GM23248 (cell line): ENCODE measurements around the gene MEGF11. TPM values are rescaled to one million over a fixed set of nuclear protein-coding genes. Genes with fewer than 3 reads are reported as not detected.
A peak's percentile ranks its signal among the peaks of the same experiment; 100 is the strongest.

Experiments
- DNase-seq: peaks from one replicate; pipeline ENCODE4 v3.0.0-alpha.2; 2015
- H2AFZ ChIP-seq: fragments of 200-600 bp; sonication (generic); 2 replicates; pipeline ENCODE4 v1.6.1; 2016; ENCODE audit warnings: antibody characterized with exemption
- H3F3A ChIP-seq: fragments of 200-600 bp; sonication (generic); 2 replicates; pipeline ENCODE4 v1.6.1; 2016; ENCODE audit warnings: mild to moderate bottlenecking, antibody characterized with exemption, mixed run types; ENCODE audit not compliant: insufficient read depth
- H3K27ac ChIP-seq: fragments of 200-600 bp; sonication (generic); 2 replicates; pipeline ENCODE4 v1.5.1; 2016; ENCODE audit warnings: mild to moderate bottlenecking
- H3K27me3 ChIP-seq: fragments of 200-600 bp; sonication (generic); replicated peaks from 2 replicates; pipeline ENCODE4 v1.6.1; 2016; ENCODE audit warnings: mild to moderate bottlenecking; ENCODE audit not compliant: insufficient read depth
- H3K36me3 ChIP-seq: fragments of 200-600 bp; sonication (generic); 2 replicates; pipeline ENCODE4 v1.6.1; 2016; ENCODE audit warnings: low read depth, mild to moderate bottlenecking
- H3K4me1 ChIP-seq: fragments of 200-600 bp; sonication (generic); 2 replicates; pipeline ENCODE4 v1.6.1; 2016; ENCODE audit warnings: mild to moderate bottlenecking; ENCODE audit not compliant: insufficient read depth
- H3K4me2 ChIP-seq: fragments of 200-600 bp; sonication (generic); one replicate; pipeline ENCODE4 v1.6.1; 2016; ENCODE audit warnings: mild to moderate bottlenecking; ENCODE audit not compliant: unreplicated experiment
- H3K4me3 ChIP-seq: fragments of 200-600 bp; sonication (generic); 2 replicates; pipeline ENCODE4 v1.5.1; 2016; ENCODE audit warnings: mild to moderate bottlenecking
- H3K79me2 ChIP-seq: fragments of 200-600 bp; sonication (generic); 2 replicates; pipeline ENCODE4 v1.6.1; 2016; ENCODE audit warnings: mild to moderate bottlenecking; ENCODE audit not compliant: insufficient read depth
- H3K9ac ChIP-seq: fragments of 200-600 bp; sonication (generic); 2 replicates; pipeline ENCODE4 v1.6.1; 2016; ENCODE audit warnings: mild to moderate bottlenecking
- H3K9me2 ChIP-seq: fragments of 200-600 bp; sonication (generic); 2 replicates; pipeline ENCODE4 v1.6.1; 2016; ENCODE audit warnings: mixed run types, mild to moderate bottlenecking, moderate library complexity; ENCODE audit not compliant: insufficient read depth
- H3K9me3 ChIP-seq: fragments of 200-600 bp; sonication (generic); one replicate; pipeline ENCODE4 v1.6.1; 2017; ENCODE audit warnings: low read depth
- H4K20me1 ChIP-seq: fragments of 200-600 bp; sonication (generic); 2 replicates; pipeline ENCODE4 v1.6.0; 2016; ENCODE audit not compliant: insufficient read depth
- EZH2 ChIP-seq: fragments of 200-600 bp; sonication (generic); IDR thresholded peaks from 2 replicates; pipeline ENCODE4 v1.6.1; 2018; ENCODE audit warnings: antibody characterized with exemption, mild to moderate bottlenecking; ENCODE audit not compliant: insufficient read depth, poor library complexity, severe bottlenecking
- EZH2phosphoT487 ChIP-seq: fragments of 200-600 bp; sonication (generic); IDR thresholded peaks from 2 replicates; pipeline ENCODE4 v1.6.1; 2018; ENCODE audit warnings: antibody characterized with exemption, moderate library complexity, mild to moderate bottlenecking, low read depth; ENCODE audit not compliant: insufficient read depth
- WGBS, 2 experiments: methylation state at CpG; one replicate each; pipeline ENCODE4 v1.1.6; 2015 to 2017; ENCODE audit warnings: low lambda C conversion rate in 2 of 2, low coverage in 1 of 2; ENCODE audit errors: missing lambda C conversion rate in 2 of 2; 5-methylcytosine and 5-hydroxymethylcytosine counted together
- in situ Hi-C: fragments of 300-500 bp; cut with MboI; formaldehyde crosslinking; loops from 2 replicates; pipeline ENCODE4 v1.15.0; 2020
- polyA plus RNA-seq: library from polyadenylated mRNA; unstranded; fragments of >200 nt; fragmentation: Nextera tagmentation; extraction: Ambion mirVana; gene quantifications from 2 replicates; pipeline ENCODE4 v1.2.1, GENCODE V29; 2016
- total RNA-seq: library from RNA; depleted of rRNA; stranded (reverse); fragments of >200 nt; shearing (Covaris generic); gene quantifications from 2 replicates; pipeline ENCODE4 v1.2.3, GENCODE V29; 2014

MEGF11 gene
- total and polyA plus RNA-seq, 2 experiments from 2014 or later: 0.14 TPM; not detected in 1

DNA sequence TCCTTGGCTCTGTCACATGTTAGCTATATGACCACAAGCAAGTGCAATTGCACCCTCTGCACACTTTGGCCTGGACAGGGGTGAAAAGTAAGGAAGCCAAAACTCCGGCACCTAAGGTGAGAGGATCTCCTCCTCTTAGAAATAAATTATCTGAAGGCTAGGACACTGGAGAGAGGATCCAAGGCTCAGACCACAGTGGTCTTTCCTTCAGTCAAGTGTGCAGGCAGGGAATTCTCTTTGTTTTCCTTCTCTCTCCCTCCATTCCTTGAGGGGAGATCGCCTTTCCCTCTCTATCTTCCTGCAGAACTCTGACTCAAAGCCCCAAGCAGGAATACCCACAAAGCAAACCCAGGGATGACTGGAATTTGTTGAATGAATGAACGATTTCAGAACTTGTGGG is 3.1 kb upstream of the MEGF11 start:
- no peaks in the 10 kb centered on the region for H3K9me3 ChIP-seq
- H3K9me2 ChIP-seq: no peaks in the 10 kb centered on the region
- in situ Hi-C loops: no loop called here
- no peak overlapping the region for H3K9ac ChIP-seq
- H3K27ac ChIP-seq: no peak overlapping the region
- peaks cover 73% of the 10 kb centered on the region for H3K27me3 ChIP-seq
- no peaks in the 10 kb centered on the region for H3K36me3 ChIP-seq
- no peaks in the 10 kb centered on the region for H3F3A ChIP-seq
- H4K20me1 ChIP-seq: no peaks in the 10 kb centered on the region
- no peak for DNase-seq
- no peaks in the 10 kb centered on the region for H3K79me2 ChIP-seq
- WGBS, 2 experiments: 67 to 71% methylated on average over 3 of the region's 3 CpGs
- TF ChIP-seq EZH2phosphoT487 (no peak), EZH2 (no peak)
- no peak overlapping the region for H2AFZ ChIP-seq
- H3K4me2 ChIP-seq: no peak overlapping the region
- H3K4me3 ChIP-seq: no peak overlapping the region
- peaks cover 8% of the 10 kb centered on the region for H3K4me1 ChIP-seq

DNA sequence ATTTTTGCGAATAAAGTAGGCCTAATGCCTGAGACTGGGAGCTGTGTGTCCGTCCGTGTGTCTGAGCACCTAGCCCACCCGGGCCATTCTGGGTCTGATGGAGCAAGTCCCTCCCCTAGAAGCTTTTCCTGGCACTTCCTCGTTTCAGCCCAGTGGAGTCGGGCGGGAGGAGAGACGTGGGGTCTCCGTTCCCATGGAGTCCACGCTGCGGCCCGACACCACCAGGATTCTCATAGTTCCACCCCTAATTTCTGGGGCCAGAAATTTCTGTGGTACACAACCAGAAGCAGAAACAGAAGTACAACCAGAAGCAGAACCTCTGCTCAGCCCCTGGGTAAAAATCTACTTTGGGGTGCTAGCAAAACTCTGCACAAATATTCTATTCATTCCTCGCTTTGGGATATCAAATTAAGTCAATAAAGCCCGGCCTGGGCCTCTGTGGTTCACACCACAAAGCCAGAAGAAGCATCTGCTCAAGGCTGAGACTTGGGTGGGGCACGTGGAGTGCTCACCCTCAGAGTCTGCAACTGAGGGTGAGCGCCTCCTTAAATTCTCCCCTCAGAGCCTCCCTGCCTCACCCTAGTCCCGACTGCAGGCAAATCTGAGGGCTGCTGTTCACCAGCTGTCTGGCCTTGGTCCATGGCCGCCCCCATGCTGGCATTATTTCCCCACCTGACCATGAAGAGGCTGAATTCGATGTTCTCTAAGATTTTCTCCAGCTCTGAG is 1.6 kb upstream of the MEGF11 start:
- H3K36me3 ChIP-seq: no peaks in the 10 kb centered on the region
- H3K4me3 ChIP-seq: no peak overlapping the region
- H3F3A ChIP-seq: no peaks in the 10 kb centered on the region
- H3K9me3 ChIP-seq: no peaks in the 10 kb centered on the region
- no peak overlapping the region for H2AFZ ChIP-seq
- H3K9ac ChIP-seq: no peak overlapping the region
- no peak for DNase-seq
- H3K4me2 ChIP-seq: no peak overlapping the region
- in situ Hi-C loops: no loop called here
- no peak overlapping the region for H3K27ac ChIP-seq
- H3K4me1 ChIP-seq: peaks cover 8% of the 10 kb centered on the region
- WGBS, 2 experiments: 21 to 22% methylated on average over 19 of the region's 19 CpGs
- TF ChIP-seq EZH2phosphoT487 (no peak), EZH2 (peak; percentile 69)
- no peaks in the 10 kb centered on the region for H4K20me1 ChIP-seq
- H3K9me2 ChIP-seq: no peaks in the 10 kb centered on the region
- H3K27me3 ChIP-seq: peaks cover 85% of the 10 kb centered on the region
- no peaks in the 10 kb centered on the region for H3K79me2 ChIP-seq

GRCh38 chr15:66254089-66254950 is 770 bp upstream of the MEGF11 start:
- Histone ChIP-seq H3K4me2 (peak overlapping the region; percentile 84), H3K27ac (no peak overlapping the region), H3K27me3 (peaks cover 87% of the 10 kb centered on the region), H3K9me2 (no peaks in the 10 kb centered on the region), H3K79me2 (no peaks in the 10 kb centered on the region), H3K36me3 (no peaks in the 10 kb centered on the region), H3F3A (no peaks in the 10 kb centered on the region), H3K4me3 (peak overlapping the region; percentile 71), H2AFZ (peak overlapping the region; percentile 62; the same call in 1 of the 2 replicates), H4K20me1 (no peaks in the 10 kb centered on the region), H3K9ac (no peak overlapping the region), H3K4me1 (peaks cover 8% of the 10 kb centered on the region), H3K9me3 (no peaks in the 10 kb centered on the region)
- DNase-seq: no peak
- TF ChIP-seq EZH2 (peak; percentile 98), EZH2phosphoT487 (no peak)
- in situ Hi-C loops: no loop called here
- 11 to 14% methylated on average over 34 to 36 of the region's 36 CpGs for WGBS, 2 experiments

- H3K4me1 ChIP-seq: peaks cover 8% of the 10 kb centered on the region
- no peaks in the 10 kb centered on the region for H3K79me2 ChIP-seq
- H3K27me3 ChIP-seq: peaks cover 93% of the 10 kb centered on the region
- H3K4me2 ChIP-seq: peak overlapping the region; percentile 84
- peak overlapping the region; percentile 71 for H3K4me3 ChIP-seq
- no peaks in the 10 kb centered on the region for H3F3A ChIP-seq
- H3K36me3 ChIP-seq: no peaks in the 10 kb centered on the region
- peak overlapping the region; percentile 72 for H2AFZ ChIP-seq
- no peaks in the 10 kb centered on the region for H3K9me3 ChIP-seq
- no peaks in the 10 kb centered on the region for H4K20me1 ChIP-seq
- DNase-seq: peak; percentile 39
- H3K9ac ChIP-seq: no peak overlapping the region
- H3K27ac ChIP-seq: no peak overlapping the region
- in situ Hi-C loops: no loop called here
- no peaks in the 10 kb centered on the region for H3K9me2 ChIP-seq
- TF ChIP-seq EZH2 (peak; percentile 99), EZH2phosphoT487 (peak; percentile 58; the same call in 1 of the 2 replicates)
- 1 to 2% methylated on average over 56 to 57 of the region's 64 CpGs for WGBS, 2 experiments
Measured at GRCh38 chr15:66252685-66253417, 699 bp downstream of the MEGF11 start.
